ENCODE measurements around the gene UBIAD1. TPM values are rescaled to one million over a fixed set of nuclear protein-coding genes. Genes with fewer than 3 reads are reported as not detected.

UBIAD1 gene
- total and polyA plus RNA-seq, 9 of the 15 experiments (the other 6 are each of a cell fraction or from before 2014, with no cell fraction given), result 6.2 to 34.3 (median 22.3) TPM

DNA sequence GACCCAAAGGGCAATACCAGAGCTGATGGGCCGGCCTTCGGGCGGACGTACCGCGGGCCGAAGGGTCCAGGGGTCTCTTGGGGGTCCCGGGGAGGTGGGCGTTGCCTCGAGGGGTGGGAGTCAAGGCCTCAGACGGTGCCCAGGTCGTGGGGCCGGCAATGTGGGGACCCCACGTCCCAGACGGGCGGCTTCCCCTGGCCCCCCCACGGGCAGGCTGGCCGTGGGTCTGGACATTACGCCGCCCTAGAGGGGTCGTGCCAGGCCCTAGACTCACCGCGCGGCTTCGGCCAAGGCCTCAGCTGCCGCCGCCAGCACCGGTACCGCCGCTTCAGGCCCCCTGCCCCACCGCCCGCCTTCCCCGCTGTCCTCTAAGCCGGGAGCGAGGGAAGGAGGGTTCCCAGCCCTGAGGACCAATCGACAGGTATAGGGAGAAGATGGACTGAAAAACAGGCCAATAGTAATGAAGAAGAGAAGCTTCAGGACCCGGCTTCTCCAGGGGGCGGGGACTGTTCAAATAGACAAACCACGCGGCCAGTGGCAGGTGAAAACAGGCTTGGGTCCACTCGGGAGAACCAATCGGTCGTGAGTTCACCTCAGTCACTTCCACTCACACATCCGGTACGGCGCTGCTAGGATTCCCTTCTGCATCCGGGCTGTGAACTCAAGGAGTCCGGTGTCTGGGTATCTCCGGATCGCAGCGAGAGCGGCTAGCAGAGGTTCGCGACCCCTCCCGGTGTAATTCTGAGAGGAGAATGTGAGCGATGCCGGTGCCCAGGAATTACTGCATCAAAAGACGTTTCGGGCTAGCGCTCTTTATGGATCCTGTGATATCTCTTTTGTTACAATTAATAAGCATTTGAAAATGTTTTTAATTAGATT lies 10.6 kb upstream of the UBIAD1 start, which contains the start of gene MTOR (continued):
- TF ChIP-seq, protein P1, sequence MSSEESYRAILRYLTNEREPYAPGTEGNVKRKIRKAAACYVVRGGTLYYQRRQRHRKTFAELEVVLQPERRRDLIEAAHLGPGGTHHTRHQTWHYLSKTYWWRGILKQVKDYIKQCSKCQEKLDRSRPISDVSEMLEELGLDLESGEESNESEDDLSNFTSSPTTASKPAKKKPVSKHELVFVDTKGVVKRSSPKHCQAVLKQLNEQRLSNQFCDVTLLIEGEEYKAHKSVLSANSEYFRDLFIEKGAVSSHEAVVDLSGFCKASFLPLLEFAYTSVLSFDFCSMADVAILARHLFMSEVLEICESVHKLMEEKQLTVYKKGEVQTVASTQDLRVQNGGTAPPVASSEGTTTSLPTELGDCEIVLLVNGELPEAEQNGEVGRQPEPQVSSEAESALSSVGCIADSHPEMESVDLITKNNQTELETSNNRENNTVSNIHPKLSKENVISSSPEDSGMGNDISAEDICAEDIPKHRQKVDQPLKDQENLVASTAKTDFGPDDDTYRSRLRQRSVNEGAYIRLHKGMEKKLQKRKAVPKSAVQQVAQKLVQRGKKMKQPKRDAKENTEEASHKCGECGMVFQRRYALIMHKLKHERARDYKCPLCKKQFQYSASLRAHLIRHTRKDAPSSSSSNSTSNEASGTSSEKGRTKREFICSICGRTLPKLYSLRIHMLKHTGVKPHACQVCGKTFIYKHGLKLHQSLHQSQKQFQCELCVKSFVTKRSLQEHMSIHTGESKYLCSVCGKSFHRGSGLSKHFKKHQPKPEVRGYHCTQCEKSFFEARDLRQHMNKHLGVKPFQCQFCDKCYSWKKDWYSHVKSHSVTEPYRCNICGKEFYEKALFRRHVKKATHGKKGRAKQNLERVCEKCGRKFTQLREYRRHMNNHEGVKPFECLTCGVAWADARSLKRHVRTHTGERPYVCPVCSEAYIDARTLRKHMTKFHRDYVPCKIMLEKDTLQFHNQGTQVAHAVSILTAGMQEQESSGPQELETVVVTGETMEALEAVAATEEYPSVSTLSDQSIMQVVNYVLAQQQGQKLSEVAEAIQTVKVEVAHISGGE (CRISPR knock-in tag; IDR thresholded peaks at IDR 0.05), result peak; percentile 95 to 99 (median 98); a peak in 5 of 6 replicates
- TF ChIP-seq CREBBP (IDR thresholded peaks at IDR 0.05; ENCODE audit: low read depth, low read length) (no peak), LEF1 (IDR thresholded peaks at IDR 0.05) (no peak), ZEB2 (IDR thresholded peaks at IDR 0.05) (peak; percentile 97), NFIC (IDR thresholded peaks at IDR 0.05) (no peak; the same call in 1 of the 2 replicates), U2AF2 (optimal IDR thresholded peaks at IDR 0.05; ENCODE audit: low read depth, low read length) (no peak), TCF3 (CRISPR knock-in tag; IDR thresholded peaks at IDR 0.05) (peak; percentile 38), CREB1 (IDR thresholded peaks at IDR 0.05) (peak; percentile 66), CREB1 (CRISPR knock-in tag; IDR thresholded peaks at IDR 0.05) (peak; percentile 66), ETV5 (CRISPR knock-in tag; IDR thresholded peaks at IDR 0.05; ENCODE audit: low read depth) (peak; percentile 78), ZBTB8A (IDR thresholded peaks at IDR 0.05; ENCODE audit: partially characterized antibody) (no peak), ETS2 (tag; IDR thresholded peaks at IDR 0.05; ENCODE audit: borderline replicate concordance, poor library complexity, severe bottlenecking) (no peak), GABPB1 (CRISPR knock-in tag; IDR thresholded peaks at IDR 0.05) (peak; percentile 98), HDAC8 (tag; IDR thresholded peaks at IDR 0.05) (no peak), SMAD3 (CRISPR knock-in tag; conservative IDR thresholded peaks at IDR 0.05) (peak; percentile 36; the same call in 1 of the 2 replicates), PURB (CRISPR knock-in tag; IDR thresholded peaks at IDR 0.05; ENCODE audit: low read depth) (no peak), ZNF133 (CRISPR knock-in tag; IDR thresholded peaks at IDR 0.05) (no peak), RAD21 (CRISPR knock-in tag; conservative IDR thresholded peaks at IDR 0.05 in 1 of 2, IDR thresholded peaks at IDR 0.05 in 1 of 2) (0 out of 4 replicates have a peak, but pooled peaks of 1 of the 2 experiments have one; percentile 10), FOXJ2 (tag; IDR thresholded peaks at IDR 0.05) (peak; percentile 33; the same call in 1 of the 2 replicates)
- TF ChIP-seq, protein P2, sequence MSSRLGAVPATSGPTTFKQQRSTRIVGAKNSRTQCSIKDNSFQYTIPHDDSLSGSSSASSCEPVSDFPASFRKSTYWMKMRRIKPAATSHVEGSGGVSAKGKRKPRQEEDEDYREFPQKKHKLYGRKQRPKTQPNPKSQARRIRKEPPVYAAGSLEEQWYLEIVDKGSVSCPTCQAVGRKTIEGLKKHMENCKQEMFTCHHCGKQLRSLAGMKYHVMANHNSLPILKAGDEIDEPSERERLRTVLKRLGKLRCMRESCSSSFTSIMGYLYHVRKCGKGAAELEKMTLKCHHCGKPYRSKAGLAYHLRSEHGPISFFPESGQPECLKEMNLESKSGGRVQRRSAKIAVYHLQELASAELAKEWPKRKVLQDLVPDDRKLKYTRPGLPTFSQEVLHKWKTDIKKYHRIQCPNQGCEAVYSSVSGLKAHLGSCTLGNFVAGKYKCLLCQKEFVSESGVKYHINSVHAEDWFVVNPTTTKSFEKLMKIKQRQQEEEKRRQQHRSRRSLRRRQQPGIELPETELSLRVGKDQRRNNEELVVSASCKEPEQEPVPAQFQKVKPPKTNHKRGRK (tag; IDR thresholded peaks at IDR 0.05), result no peak
